Measurements from ENCODE around the gene VEPH1.

The VEPH1 gene

DNA sequence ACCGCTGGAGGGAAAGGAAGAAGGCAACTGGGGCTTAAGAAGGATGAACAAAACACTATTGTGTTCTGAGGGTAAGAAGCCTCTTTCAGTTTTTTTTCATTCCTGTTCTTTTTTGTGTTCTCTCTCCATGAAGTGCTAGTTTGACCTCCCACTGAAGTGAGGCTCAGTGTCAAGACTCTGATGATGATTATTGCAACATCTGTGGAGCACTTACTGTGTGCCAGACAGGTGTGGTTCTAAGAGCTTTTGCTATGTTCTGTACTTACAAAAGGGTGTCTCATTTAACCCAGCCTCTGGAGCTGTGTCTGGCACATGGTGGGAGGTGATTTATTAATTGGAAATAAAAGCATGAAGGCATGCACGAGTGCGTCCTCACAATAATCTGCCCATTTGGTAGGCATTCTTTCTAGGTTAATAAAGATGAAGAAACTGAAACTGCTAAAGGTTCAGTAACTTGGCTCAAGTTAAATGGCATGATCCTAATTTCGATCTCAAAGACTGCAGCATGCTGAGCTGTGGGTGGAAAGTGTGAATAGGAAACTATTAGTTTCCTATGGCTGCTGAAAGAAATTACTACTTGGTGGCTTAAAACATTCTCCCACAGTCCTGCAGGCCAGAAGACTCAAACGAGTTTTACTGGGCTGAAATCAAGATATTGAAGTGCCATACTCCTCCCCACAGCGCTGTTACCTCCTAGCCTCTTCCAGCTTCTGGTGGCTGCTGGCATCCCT is 38.5 kb upstream of the VEPH1 start:
- TF ChIP-seq, protein P1, sequence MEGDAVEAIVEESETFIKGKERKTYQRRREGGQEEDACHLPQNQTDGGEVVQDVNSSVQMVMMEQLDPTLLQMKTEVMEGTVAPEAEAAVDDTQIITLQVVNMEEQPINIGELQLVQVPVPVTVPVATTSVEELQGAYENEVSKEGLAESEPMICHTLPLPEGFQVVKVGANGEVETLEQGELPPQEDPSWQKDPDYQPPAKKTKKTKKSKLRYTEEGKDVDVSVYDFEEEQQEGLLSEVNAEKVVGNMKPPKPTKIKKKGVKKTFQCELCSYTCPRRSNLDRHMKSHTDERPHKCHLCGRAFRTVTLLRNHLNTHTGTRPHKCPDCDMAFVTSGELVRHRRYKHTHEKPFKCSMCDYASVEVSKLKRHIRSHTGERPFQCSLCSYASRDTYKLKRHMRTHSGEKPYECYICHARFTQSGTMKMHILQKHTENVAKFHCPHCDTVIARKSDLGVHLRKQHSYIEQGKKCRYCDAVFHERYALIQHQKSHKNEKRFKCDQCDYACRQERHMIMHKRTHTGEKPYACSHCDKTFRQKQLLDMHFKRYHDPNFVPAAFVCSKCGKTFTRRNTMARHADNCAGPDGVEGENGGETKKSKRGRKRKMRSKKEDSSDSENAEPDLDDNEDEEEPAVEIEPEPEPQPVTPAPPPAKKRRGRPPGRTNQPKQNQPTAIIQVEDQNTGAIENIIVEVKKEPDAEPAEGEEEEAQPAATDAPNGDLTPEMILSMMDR (IDR thresholded peaks at IDR 0.05; ENCODE audit: low read depth, low read length), result no peak
- DNase-seq (ENCODE audit: low read depth, low spot score), result no peak
- in situ Hi-C loops (cut with HindIII; ENCODE audit: low sequenced_read_pairs), result no loop called here
- no peak overlapping the region for H3K4me3 ChIP-seq (ENCODE audit: low read depth, low read length)

GRCh38 chr3:157540656-157541055 is 37.4 kb upstream of the VEPH1 start:
- in situ Hi-C loops (cut with HindIII; ENCODE audit: low sequenced_read_pairs), result no loop called here
- DNase-seq (ENCODE audit: low read depth, low spot score), result no peak
- no peak overlapping the region for H3K4me3 ChIP-seq (ENCODE audit: low read depth, low read length)
- TF ChIP-seq, protein P1 (IDR thresholded peaks at IDR 0.05; ENCODE audit: low read depth, low read length), result no peak

- H3K4me3 ChIP-seq (ENCODE audit: low read depth, low read length), result no peak overlapping the region
- no peak for DNase-seq (ENCODE audit: low read depth, low spot score)
- TF ChIP-seq, protein P1 (IDR thresholded peaks at IDR 0.05; ENCODE audit: low read depth, low read length), result no peak
- in situ Hi-C loops (cut with HindIII; ENCODE audit: low sequenced_read_pairs), result no loop called here
Observed at GRCh38 chr3:157535667-157536066, 32.5 kb upstream of the VEPH1 start.

DNA sequence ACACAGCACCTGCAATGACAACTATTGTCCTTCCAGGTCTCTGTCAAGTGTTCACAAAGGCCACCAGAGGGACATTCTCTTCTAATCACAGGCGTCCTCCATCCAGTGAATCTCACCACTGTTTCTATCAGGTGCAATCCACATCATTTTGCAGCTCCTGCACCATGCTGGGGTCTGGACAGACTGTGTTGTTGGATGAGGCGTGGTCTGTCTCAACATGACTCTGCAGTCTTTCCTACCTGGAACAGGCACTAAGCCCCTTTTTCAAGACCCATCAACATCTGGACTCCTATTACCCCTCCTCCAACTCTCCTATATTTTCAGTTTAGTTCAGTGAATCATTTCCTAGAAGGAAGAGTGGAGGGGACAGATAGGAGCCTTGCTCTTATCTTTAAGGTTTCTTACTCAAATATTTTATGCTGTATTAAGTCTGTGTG is 31.5 kb upstream of the VEPH1 start:
- in situ Hi-C loops (cut with HindIII; ENCODE audit: low sequenced_read_pairs), result no loop called here
- TF ChIP-seq, protein P1 (IDR thresholded peaks at IDR 0.05; ENCODE audit: low read depth, low read length), result no peak
- no peak for DNase-seq (ENCODE audit: low read depth, low spot score)
- H3K4me3 ChIP-seq (ENCODE audit: low read depth, low read length), result no peak overlapping the region

- in situ Hi-C loops (cut with HindIII; ENCODE audit: low sequenced_read_pairs), result no loop called here
- peak overlapping the region; percentile 4 for H3K4me3 ChIP-seq (ENCODE audit: low read depth, low read length)
- TF ChIP-seq, protein P1 (IDR thresholded peaks at IDR 0.05; ENCODE audit: low read depth, low read length), result no peak
- peak; percentile 86 for DNase-seq (ENCODE audit: low read depth, low spot score)
Observed at GRCh38 chr3:157533298-157534070, 30.3 kb upstream of the VEPH1 start.

GRCh38 chr3:157532529-157533297 is 29.5 kb upstream of the VEPH1 start:
- peak overlapping the region; percentile 28 for H3K4me3 ChIP-seq (ENCODE audit: low read depth, low read length)
- TF ChIP-seq, protein P1 (IDR thresholded peaks at IDR 0.05; ENCODE audit: low read depth, low read length), result peak; percentile 71
- in situ Hi-C loops (cut with HindIII; ENCODE audit: low sequenced_read_pairs), result no loop called here
- DNase-seq (ENCODE audit: low read depth, low spot score), result peak; percentile 93

All from astrocyte of the spinal cord (primary cell).